HG02610 (cell line): ENCODE results near the gene ETV6.

Source experiments
- ATAC-seq: cut with Tn5 transposase; IDR thresholded peaks from one replicate; pipeline ENCODE4 v1.9.1; 2021; ENCODE audit warnings: mild to moderate bottlenecking, moderate library complexity; ENCODE audit not compliant: unreplicated experiment

The ETV6 gene

GRCh38 chr12:11875414-11875935 is 226.0 kb downstream of the ETV6 start:
- peak; percentile 77 for ATAC-seq

- ATAC-seq: no peak
These were observed 226.8 kb downstream of the ETV6 start for GRCh38 chr12:11876307-11876706.

DNA sequence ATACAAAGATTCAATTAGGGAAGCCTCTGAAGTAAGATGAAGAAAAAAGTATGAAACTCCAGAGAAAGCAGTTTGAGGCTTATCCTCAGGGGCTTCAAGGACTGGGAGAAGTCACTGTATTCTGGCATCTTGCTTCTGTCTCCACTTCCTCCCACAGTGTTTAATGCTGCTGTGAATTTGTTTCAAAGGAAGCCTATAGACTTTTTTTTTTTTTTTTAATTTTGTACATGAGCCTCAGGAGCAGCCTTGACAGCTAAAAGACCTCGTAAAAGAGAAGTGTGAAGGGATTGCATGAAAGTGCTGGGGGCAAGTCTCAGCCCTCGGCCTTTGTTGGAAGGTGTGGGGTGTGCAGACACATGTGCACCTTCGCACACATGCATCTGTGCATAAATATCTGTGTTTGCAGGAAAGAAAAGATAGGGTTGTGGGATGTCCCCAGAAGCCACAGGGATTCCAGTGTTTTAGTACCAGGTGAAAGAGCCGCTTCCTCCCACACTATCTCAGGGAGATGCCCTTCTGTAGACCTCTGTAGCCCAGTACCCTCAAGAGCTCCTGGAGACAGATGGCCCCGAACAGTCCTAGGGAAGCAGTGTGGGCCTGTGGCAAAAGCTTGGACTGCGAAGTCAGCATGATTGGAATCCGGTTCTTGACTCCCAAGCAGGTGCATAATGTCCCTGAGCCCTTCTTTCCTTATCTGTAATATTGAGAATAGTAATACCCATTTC is 227.8 kb downstream of the ETV6 start:
- ATAC-seq: no peak

DNA sequence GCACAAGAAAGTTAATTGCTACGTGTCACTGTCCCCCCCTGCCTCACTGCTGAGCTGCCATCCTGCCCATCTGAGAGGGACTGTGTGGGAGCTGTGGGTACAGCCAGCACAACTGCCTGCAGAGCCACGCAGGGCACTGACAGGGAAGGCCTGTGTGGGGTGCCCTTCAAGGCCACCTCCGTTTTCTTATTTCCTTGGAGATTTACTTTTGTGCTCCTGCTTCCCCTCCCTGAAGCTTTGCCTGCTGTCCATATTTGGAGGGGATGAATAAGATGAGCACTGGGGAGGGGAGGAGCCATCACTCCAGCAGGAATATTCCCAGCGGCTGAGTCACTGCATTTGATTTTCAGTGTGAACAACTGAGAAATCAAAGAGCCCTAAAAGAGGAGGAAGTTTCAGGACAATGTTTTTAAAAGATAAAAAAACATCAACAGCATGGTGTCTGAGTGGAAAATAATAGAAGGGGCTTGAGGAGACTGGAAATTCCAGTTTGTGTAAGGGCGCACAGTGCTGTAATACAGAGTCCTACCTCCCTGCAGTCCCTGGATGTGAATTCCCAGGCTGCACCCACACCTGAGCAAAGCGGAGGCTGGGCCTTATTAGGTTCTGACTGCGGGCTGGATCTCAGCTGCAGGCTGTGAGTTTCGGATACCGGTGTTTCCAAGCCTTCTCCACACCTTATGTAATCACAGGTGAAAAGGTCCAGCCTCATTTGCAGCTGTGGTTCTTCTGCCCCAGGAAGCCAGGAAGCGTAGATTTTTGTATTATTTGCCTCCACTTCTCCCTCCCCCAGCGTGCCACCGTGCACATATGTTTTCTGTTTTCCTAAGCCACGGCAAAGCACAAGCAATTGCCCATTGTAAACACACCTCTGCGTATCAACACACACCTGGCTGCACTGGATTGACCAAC is 228.7 kb downstream of the ETV6 start:
- ATAC-seq: no peak

DNA sequence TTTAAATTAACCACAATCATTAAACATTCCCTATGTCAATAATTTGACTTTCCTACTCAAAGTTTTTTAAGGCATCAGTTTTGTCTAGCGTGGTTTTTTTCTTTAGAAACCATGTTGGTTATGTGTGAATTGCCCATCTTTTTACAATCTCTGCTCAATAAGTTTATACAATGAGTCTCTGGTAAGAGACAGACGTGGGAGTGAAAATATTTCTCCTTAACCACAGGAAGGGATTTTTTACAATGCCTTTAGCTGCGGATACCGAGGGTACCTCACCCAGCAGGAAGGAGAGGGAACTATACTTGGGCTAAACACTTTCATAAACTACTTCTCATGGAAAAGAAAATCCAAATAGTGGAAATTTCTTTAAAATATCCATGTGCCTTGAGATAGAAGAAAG is 229.8 kb downstream of the ETV6 start:
- ATAC-seq: no peak

DNA sequence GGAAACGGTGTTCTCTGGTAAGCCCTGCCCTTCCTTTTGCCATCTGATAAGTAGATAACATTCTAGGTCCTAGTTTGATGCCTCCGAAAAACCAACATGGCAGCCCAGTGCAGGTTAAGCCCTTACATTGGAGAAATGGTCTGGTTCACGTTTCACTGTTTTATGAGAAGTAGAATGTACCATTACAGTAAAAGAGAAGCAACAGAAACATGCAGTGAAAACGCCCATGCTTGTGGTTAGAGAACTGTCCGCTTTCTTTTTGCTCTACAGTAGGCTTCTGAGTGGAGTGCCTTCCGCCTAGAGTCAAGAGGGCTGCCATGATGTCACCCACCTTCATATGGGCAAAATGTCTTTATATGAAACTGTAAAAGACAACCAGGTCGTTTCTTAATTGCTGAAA is 230.9 kb downstream of the ETV6 start:
- no peak for ATAC-seq

DNA sequence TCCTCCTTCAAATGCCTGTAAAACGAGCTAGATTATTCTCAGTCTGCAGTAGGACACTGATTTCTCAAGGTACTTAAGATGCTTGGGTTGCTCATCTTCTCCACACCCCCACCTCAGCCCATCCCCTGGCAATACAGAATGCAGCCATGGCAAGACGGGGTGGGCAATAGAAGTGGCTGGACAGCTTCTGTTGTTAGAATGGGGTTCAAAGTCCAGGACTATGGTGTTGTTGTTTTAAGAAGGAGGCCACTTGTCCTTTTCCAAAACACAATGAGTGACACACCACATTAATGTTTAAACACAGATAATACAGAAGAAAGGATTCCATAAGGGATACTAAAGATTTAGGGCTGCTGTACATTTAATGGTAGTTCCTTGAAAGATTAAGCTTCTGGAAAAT is 232.4 kb downstream of the ETV6 start:
- no peak for ATAC-seq

- no peak for ATAC-seq
These were observed 233.0 kb downstream of the ETV6 start for GRCh38 chr12:11882301-11883019.

- ATAC-seq: no peak
These were observed 234.6 kb downstream of the ETV6 start for GRCh38 chr12:11884116-11884515.

- no peak for ATAC-seq
These were observed 235.2 kb downstream of the ETV6 start for GRCh38 chr12:11884706-11885105.

GRCh38 chr12:11885261-11886038 is 236.0 kb downstream of the ETV6 start:
- ATAC-seq: no peak

DNA sequence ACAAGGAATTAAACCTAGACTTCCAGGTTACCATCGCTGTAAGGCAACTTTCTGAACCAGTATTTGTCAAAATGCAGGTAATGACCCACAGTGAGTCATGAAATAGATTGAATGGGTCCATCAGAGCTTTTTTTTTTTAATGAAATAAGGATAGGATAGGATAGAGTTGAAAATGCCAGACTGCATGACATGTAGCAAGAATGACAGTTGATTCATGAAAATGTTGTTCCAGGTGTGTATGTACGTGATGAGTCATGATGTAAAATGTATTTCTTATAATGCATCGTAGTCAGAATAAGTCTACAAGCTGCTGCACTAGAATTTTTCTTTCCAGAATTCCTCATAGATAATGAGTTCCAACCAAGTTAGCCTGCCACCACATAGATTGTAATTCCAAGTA is 236.9 kb downstream of the ETV6 start:
- no peak for ATAC-seq

DNA sequence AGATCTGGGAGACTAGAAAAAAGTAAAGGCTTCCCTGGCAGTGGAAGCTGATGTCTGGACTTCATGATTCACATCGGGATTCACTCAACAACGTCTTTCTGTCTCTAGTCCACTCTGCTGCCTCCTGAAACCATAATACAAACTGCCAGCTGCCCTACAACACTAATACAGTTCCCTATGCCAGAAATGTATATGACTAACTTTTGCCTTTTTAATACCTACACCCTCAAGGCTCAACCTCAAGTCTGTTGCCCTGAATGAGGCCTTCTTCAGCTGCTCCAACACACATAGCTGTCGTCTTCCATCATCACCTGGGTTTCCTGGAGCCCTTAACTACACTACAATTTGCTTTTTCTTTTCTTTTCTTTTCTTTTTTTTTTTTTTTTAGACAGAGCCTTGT is 238.6 kb downstream of the ETV6 start:
- ATAC-seq: no peak

DNA sequence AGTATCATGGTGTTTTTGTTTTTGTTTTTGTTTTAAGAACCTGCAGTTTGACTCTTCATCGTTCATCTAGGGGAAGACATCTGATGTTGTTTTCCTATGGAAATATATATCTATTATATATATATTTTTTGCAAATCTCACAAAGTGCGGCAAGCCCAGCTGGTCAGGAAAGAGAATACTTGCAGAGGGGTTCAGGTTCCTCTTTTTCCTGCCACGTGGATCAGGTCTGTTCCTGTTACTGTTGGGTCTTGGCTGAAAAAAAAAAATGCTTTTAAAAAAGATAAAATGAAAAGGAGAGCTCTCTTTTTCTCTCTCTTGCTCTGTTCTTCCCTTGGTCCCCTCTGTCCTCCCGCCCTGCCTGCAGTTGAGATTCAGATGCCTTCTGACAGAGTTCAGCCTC is 241.9 kb downstream of the ETV6 start:
- ATAC-seq: no peak

GRCh38 chr12:11891754-11892386 is 242.4 kb downstream of the ETV6 start:
- ATAC-seq: no peak

DNA sequence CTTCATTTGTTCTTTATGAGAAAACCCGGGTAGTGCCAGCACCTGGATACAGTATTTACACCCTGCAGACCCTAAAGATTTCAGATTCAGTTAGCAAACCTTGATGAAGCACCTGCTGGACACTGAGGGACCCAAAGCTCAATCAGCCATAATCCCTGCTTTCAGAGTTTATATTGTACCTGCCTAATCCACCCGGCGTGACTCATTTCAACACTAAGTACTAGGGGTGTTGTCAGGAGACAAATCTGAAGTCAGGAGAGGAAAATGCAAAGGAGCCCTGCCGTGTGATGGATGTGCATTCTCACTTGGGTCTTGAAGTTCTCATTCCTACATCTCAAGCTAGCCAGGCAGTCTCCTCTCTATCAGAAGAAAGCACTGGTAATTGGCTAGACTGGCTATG is 244.5 kb downstream of the ETV6 start:
- no peak for ATAC-seq

DNA sequence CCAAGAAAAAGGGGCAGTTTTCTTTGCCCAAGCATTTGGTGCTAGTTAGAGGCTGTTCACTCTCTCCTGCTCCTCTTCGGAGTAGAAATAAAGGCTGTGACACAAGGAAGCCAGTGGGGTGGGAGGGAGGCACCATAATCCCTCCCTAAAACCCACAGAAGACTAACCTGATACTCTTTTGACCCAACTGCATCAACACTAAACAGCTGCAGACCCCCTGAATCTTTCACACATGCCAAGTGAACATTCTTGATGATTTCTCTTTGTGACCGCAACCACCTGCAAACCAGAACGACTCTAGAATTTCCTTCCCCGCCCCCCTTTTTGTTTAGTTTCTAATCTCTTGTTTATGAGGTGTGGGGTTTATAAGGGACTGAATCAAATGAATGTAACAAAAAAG is 245.4 kb downstream of the ETV6 start:
- peak; percentile 51 for ATAC-seq

DNA sequence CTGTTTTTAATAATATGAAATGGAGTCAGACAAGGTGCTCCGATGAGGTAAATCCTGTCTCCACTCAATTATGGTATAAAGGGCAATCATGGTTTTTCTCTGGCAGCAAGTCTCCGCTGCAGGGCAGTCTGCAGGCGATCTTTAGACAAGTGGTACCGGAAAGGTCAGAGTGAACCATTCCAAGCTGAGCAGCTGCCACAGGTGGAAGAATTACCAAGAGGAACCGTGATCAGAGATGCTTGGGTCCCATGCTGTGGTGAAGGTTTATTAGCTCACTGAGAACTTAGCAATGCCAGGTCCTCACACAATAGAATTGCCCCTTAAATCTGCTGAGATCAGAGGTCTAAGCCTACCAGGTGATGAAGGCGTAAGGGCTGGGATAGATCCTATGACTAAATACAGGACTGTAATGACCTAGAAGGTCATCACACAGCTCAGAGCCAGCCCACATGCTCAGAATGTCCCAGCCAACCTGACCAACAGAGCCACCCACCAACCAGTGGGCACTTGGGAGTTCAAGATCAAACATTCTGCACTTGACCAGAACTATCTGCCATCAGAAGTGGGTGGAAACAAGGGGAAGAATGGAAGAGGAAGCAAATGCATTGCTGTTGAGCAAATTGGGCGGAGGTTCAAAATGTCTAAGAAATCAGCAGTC is 246.1 kb downstream of the ETV6 start:
- no peak for ATAC-seq

DNA sequence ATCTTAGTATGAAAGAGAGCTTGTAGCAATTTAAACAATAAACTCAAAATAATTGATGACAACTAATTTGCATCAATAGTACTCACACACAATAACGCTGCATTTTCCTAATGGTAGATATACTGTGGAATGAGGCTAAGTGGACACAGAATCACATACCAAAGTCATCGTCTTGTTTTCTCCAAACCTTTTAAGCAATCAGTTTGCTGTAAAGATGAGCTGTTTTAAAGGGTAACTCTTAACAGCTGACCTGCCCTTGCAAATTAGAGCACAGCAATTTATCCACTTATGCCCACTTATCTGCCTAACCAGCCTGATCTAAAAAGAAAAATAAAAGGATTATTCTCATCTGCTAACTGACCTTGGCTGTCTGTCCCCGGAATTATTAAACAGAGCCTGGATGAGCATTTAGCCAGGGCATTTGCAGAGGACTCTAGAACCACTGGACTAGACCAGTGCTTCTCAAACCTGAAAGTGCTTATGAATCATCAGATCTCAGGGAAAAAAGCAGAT is 247.0 kb downstream of the ETV6 start:
- no peak for ATAC-seq
